T follicular helper cell (primary cell): ENCODE results near the gene PRKCG.

Experiments
- DNase-seq: peaks from one replicate; pipeline ENCODE4 v3.0.0-alpha.2; 2020; ENCODE audit warnings: low read depth

PRKCG gene

DNA sequence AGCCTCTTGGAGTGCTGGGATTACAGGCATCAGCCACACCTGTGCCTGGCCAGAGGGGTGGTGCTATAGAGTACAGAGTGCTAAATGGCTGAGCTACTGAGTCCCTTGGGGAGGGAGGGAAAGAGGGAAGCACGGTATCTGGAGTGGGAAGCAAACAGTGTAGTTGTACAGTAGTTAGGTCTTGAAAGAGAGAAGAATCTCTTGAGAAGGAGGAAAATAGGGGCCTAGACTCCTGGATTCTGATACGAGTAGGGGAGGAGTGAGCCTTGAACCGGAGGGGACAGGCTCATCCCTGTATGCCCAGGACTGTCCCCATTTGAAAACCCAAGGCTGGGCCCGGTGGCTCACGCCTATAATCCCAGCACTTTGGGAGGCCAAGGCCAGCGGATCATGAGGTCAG is 9.2 kb upstream of the PRKCG start:
- DNase-seq: no peak

GRCh38 chr19:53873773-53874605 is 8.0 kb upstream of the PRKCG start:
- no peak for DNase-seq

GRCh38 chr19:53874606-53874990 is 7.4 kb upstream of the PRKCG start:
- DNase-seq: no peak

DNA sequence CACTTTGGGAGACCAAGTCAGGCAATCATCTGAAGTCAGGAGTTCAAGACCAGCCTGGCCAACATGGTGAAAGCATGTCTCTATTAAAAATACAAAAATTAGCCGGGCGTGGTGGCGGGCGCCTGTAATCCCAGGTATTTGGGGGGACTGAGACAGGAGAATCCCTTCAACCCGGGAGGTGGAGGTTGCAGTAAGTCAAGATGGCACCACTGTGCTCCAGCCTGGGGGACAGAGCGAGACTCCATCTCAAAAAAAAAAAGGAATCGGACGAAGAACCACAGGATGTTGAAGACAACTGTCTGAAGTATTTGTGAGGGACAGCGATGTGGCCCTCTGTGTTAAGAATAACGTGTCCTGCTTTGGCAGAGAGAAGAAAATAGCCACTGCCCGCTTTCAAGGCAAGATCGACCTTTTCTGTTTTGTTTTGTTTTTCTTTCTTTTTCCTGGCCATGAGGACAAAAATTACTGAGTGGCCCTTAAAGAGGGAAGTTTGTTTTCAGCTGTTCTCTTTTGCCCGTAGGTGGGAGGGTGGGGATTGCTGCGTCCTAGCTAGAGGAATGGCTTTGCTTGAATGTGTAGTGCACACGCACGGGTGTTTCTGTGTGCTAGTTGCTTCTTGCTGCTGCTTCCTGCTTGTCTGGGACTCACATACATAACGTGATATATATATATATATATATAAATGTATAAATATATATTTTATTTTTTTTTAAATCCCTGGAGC is 6.2 kb upstream of the PRKCG start:
- DNase-seq: no peak

- DNase-seq: no peak
These were observed 5.3 kb upstream of the PRKCG start for GRCh38 chr19:53876651-53877224.

DNA sequence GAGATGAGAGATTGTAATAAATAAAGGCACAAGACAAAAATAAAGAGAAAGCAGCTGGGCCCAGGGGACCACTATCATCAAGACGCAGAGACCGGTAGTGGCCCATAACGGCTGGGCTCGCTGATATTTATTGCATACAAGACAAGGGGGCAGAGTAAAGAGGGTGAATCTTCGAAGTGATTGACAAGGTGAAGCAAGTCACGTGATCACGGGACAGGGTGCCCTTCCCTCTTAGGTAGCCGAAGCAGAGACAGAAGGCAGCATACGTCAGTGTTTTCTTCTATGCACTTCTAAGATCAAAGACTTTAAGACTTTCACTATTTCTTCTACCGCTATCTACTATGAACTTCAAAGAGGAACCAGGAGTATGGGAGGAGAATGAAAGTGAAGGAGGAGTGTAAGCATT is 4.6 kb upstream of the PRKCG start:
- DNase-seq: peak; percentile 55

DNA sequence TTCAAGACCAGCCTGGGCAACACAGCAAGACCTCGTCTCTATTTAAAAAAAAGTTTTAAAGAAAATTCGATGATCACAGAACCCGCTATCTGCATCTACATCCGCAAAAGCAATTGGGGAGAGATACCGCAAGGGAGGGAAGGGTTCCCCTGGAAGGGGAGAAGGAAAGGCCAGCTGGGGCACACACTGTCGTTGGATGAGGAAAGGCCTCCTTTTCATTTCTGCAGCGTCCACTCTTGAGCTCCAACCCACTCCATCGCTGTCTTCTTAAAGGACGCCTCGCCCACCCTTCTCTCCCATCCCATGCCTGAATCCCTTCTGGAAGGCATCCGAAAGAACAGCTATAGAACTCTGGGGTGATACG is 3.2 kb upstream of the PRKCG start:
- no peak for DNase-seq

DNA sequence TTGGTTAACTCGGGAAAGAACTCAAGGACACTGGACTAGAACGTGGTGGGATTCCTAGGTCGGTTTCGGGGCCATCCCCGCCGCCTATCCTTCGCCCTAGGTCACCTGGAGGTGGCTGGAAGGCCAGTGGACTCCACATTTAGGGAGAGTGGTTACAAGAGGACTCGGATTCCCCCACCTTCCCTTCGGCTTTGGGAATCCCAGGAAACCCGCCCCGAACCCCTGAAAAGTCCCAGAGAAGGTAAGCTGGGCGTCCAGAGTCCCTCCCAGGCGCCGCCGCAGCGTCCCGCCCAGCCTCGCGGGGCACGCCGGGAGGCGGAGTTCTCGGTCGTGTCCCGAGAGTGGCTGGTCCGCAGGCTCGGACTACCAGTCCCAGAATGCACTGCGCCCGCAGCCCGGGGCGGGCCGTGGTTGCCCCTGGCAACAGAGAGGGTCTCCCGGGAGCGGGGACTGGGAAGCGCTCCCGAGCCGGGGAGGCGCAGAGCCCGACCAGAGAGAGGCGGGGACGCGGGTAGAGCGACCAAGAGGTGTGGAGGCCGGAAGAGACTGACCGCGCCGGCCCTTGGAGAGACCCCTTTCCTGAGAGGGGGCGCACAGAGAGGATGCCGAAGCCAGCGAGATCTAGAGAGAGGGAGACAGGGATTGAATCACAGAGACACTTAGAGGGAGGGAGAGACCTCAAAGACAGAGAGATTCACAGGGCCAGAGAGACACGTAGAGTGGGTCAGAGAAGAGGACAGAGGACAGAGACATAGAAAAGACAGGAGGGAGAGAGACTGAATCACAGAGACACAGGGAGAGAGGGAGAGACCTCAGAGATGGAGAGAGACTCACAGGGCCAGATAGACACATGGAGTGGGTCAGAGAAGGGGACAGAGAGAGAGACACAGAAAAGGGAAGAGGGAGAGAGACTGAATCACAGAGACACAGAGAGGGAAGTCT is 2.6 kb upstream of the PRKCG start:
- peak; percentile 56 for DNase-seq

DNA sequence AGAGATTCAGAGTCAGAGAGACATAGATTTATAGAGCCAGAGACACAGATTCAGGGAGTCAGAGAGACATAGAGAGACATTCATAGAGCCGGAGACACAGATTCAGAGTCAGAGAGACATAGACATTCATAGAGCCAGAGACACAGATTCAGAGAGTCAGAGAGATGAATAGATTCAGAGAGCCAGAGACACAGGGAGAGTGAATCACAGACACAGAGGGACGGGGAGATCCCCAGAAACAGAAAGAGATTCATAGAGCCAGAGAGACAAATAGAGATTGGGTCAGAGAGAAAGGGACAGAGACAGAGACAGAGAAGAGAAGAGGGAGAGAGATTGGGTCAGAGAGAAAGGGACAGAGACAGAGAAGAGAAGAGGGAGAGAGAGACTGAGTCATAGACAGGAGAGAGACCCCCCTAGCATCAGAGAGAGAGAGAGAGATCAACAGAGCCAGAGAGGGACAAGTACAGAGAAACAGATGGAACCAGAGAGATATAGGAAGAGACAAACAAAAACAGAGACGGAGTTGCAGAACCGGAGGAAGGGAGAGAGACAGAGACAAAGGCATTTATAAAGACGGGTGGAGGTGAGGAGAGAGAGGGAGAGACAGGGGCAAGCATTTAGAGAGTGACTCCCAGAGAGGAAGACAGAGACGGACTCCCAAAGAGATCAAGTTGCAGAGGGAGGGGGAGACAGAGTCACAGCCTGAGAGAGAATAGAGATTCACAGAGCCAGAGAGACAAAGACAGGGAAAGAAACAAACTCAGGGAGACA is 1.1 kb upstream of the PRKCG start:
- DNase-seq: no peak

DNA sequence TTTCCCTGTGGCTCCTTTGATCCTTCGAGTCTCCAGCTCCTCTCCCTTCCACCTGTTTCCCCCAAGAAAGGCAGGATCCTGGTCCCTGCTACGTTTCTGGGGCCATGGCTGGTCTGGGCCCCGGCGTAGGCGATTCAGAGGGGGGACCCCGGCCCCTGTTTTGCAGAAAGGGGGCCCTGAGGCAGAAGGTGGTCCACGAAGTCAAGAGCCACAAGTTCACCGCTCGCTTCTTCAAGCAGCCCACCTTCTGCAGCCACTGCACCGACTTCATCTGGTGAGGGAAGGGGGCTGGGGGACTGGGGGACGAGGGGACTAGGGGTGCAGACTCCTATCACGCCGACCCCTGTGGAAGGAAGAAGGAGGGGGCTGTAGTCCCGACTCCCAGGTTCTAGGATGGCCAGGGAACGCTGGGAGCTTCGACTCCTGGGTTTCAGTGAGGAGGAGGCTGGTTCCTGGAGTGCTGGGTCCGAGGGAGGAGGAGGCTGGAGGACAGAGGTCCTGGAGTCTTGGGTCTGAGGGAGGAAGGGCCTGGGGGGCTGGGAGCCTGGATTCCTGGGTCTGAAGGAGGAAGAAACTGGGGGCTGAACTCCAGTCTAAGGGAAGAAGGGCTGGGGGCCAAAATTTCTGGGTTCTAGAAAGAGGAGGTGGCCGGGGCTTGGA is 524 bp downstream of the PRKCG start:
- no peak for DNase-seq

GRCh38 chr19:53883231-53883661 is 1.2 kb downstream of the PRKCG start:
- no peak for DNase-seq

DNA sequence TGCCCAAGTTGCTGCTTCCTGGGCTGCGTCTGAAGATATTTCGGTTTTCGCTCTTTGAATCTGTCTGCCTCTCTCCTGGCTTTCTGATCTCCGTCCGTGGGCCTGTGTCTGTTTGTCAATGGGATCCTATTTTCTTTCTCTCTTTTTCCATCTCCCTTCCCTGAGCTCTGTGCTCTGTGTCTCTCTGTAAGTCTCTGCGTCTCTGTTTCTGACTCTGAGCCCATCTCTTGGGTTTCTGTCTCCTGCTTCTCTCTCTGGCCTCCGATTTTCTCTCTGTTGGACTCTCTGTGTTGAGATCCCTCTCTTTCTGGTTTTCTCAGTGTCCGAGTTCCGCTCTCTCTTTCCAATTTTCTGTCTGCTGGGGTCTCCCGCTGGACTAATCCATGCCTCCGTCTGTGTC is 1.7 kb downstream of the PRKCG start:
- no peak for DNase-seq

DNA sequence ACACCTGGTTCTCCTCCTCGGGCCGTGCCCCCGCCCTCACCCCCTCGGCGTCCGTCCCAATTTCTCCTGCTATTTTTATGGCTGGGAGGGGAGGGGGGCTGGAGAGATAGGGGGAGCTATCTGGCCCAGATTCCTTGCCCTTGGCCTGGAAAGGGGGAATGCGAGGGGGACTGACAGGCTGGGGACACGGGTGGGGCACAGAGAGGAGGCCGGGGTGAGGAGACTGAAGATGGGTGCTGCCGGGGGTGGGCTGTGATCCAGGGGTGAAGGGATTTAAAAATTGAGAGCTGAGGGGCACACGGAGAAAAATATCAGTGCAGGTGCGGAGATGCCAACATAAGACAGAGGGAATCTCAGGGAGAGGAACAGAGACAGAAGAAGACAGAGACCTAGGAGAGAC is 2.3 kb downstream of the PRKCG start:
- DNase-seq: no peak

- no peak for DNase-seq
These were observed 3.0 kb downstream of the PRKCG start for GRCh38 chr19:53885036-53885435.

- DNase-seq: no peak
These were observed 10.4 kb downstream of the PRKCG start for GRCh38 chr19:53892301-53892980.

- no peak for DNase-seq
These were observed 11.0 kb downstream of the PRKCG start for GRCh38 chr19:53892981-53893325.

- DNase-seq: no peak
These were observed 12.7 kb downstream of the PRKCG start for GRCh38 chr19:53894707-53895106.

DNA sequence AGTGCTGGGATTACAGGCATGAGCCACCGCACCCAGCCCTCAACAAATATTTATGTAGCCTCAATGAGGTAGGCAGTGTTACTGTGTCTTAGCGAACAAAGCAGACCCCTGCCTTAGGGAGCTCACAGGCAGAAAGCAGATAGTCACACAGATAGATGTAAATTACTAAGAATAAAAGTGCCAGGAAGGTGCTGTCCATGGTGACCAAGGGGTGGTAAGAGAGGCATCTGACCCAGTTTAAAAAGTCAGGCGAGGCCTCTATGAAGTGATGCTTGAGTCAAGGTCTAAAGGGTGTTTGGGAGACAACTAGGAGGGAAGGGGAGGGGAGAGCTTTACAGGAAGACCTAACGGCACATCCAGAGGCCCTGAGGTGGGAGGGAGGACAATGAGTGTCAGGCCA is 14.7 kb downstream of the PRKCG start:
- DNase-seq: no peak

GRCh38 chr19:53897459-53897858 is 15.5 kb downstream of the PRKCG start:
- no peak for DNase-seq

GRCh38 chr19:53898166-53898565 is 16.2 kb downstream of the PRKCG start:
- DNase-seq: no peak
